ENCODE measurements around the gene TMA7.

TMA7 gene

GRCh38 chr3:48493203-48493501, 53.1 kb downstream of the TMA7 start:
- no peaks in the 10 kb centered on the region for H3K27me3 ChIP-seq (ENCODE audit: insufficient read depth, low read depth, severe bottlenecking)
- peaks cover 1% of the 10 kb centered on the region for H3K9me3 ChIP-seq (ENCODE audit: severe bottlenecking)
- peak overlapping the region; percentile 37; the same call in 1 of the 2 replicates for H3K4me3 ChIP-seq (ENCODE audit: low read depth, low read length)
- H3K36me3 ChIP-seq: no peaks in the 10 kb centered on the region
- DNase-seq: peak; percentile 38
- no peak for TF ChIP-seq CTCF (IDR thresholded peaks at IDR 0.05; ENCODE audit: low read depth, low read length)
- H3K27ac ChIP-seq: peak overlapping the region; percentile 75

Data from WERI-Rb-1 (cell line).